GM19035 (cell line): ENCODE measurements around the gene CACNA2D1.
"Not testable (repeated sequence)": the region's sequence is repeated elsewhere in the genome, so short reads cannot be mapped to it uniquely, and the experiment has no call there.

Experiments
- ATAC-seq: cut with Tn5 transposase; IDR thresholded peaks from one replicate; pipeline ENCODE4 v1.9.1; 2021; ENCODE audit not compliant: unreplicated experiment

CACNA2D1 gene

GRCh38 chr7:82053453-82054032, 390.0 kb downstream of the CACNA2D1 start:
- ATAC-seq, result no peak

- no peak for ATAC-seq
Observed at GRCh38 chr7:82051601-82052000, 392.0 kb downstream of the CACNA2D1 start.

DNA sequence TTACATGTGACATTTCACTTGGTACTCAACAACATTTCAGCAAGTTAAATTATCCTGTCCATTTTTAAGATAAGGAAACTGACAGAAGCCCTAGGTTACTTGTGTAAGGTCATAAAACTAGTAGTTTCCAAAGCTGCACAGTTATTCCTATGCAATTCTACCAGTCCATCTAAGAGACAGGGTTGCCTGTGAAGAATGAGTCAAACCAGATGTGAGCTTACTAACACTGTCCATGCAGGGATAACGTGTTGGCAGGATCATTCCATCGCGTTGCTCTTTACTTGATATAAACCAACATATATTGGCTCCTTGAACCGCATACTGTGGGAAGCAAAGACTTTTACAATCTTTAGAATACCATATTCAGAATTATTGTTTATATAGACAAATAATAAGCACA, 392.8 kb downstream of the CACNA2D1 start:
- ATAC-seq, result no peak

- ATAC-seq, result no peak
Observed at GRCh38 chr7:82049891-82050533, 393.6 kb downstream of the CACNA2D1 start.

DNA sequence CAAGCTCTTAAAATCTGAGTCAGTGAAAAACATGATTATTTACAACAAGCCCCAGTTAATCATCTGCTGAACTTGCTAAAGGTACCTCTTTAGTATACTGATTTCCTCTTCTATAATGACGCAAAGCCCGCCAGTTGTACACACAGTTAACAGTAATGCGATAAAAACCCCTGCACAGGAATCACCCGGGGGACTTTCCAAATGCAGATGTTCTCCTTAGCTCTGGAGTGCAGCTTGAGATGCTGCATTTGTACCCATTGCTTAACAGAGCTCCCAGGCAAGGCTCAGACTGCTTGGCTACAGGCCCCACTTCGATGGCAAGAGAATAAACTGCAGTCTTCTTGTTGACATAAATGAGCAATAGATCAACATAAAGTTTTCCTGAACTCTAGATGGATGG, 394.1 kb downstream of the CACNA2D1 start:
- ATAC-seq, result no peak

- ATAC-seq, result peak; percentile 71
Observed at GRCh38 chr7:82044497-82045080, 399.0 kb downstream of the CACNA2D1 start.

- no peak for ATAC-seq
Observed at GRCh38 chr7:82039621-82040020, 404.0 kb downstream of the CACNA2D1 start.

GRCh38 chr7:82036146-82036886, 407.3 kb downstream of the CACNA2D1 start:
- no peak for ATAC-seq

- no peak for ATAC-seq
Observed at GRCh38 chr7:82035456-82035855, 408.1 kb downstream of the CACNA2D1 start.

DNA sequence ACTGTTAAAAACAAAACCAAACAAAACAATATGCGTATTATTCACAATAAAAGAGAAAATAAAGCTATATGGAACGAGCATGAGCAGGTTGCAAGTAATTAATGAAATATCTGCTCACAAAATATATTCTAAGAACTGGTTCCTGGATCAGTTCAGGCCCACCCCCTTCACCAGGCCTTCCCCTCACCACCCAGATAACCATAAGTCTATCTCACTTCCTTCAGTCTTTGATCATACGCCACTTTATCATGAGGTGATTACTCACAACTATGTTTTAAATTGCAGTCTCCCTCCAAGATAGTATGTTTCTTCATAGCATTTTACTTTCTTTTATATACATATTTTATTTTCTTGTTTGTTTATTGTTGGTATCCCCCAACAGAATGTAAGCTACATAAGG, 410.7 kb downstream of the CACNA2D1 start:
- ATAC-seq, result no peak

GRCh38 chr7:82029236-82029913, 414.2 kb downstream of the CACNA2D1 start:
- ATAC-seq, result no peak

DNA sequence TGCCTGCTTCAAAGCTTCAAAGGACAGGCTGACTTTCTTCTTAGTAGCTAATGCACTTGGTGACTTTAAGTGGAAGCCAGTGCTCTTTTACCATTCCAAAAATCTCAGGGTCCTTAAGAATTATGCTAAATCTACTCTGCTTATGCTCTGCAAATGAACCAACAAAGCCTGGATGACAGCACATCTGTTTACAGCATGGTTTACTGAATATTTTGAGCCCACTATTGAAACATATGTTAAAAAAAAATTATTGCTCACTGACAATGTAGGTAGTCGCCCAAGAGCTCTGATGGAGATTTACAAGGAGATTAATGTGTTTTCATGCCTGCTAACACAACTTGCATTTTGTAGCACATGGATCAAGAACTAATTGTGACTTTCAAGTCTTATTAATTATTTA, 415.5 kb downstream of the CACNA2D1 start:
- ATAC-seq, result no peak

- ATAC-seq, result no peak
Observed at GRCh38 chr7:82021713-82022112, 421.9 kb downstream of the CACNA2D1 start.

- ATAC-seq, result no peak
Observed at GRCh38 chr7:82021036-82021435, 422.5 kb downstream of the CACNA2D1 start.

DNA sequence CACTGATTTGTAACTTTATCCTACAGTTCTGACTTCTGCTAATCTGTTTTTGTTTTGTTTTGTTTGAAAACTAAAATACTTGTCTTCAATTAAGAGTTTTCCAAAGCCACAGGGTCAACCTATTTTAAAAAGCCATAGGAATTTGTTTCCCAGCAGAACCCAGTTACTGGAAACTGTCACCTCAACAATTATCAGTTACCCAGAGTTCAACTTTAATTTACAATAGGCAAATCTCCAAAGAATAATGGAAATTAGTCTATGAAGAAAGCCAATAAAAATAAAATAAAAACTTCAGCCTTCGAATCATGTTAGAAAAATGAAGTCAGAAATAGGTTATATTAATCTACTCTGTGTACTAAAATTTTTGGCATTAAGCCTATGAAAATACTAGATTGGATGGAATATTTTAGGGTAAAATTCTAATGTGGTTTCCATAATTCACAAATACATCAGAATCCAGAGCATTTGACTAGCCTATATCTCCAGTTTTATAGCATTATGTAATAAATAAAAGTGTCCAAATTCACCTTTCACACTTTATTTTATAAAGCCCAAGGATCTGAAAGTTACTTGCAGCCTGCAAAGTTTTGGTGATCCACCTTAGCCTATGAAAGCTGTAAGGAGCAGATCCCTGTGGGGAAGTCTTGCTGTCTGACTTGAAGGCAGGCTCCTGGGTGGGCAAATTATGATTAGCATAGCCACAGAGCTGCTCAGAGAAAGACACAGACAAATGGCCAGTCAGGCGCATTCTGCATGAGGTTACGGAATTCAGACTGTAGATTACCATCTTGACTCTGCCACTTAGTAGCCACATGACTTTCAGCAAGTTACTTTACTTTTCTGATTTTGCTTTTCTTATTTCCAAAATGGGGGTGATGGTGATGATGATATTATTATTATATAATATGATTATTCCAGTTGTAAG, 423.8 kb downstream of the CACNA2D1 start:
- ATAC-seq, result no peak

- ATAC-seq, result no peak
Observed at GRCh38 chr7:82018226-82018625, 425.4 kb downstream of the CACNA2D1 start.

DNA sequence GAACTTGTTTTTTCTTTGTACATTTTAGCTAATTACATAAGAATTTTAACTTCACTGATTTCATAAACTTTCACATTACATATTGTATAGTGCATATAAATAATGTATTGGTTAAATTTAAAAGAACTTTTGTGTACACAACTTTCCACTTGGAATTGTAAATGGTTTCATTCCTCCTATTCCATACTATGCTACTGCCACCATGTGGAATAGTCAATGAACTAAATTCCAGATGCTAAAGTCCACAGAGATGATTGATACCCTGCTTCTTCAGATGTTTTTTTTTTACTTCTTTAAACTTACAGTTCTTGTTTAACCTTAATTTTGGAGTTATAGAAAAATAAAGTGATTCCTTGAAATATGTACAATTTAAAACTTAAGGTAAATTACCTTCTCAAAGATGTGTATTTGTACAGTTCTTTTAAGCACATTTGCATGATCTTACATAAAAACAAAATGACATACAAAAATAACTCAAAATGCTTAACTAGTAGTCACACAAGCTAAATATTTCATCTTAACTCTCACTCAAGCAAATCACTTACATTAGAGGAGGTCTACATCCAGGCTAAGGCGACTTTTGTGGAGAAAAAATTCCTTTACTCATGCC, 426.1 kb downstream of the CACNA2D1 start:
- no peak for ATAC-seq

- ATAC-seq, result no peak
Observed at GRCh38 chr7:82015751-82016150, 427.8 kb downstream of the CACNA2D1 start.

GRCh38 chr7:82014574-82014973, 429.0 kb downstream of the CACNA2D1 start:
- ATAC-seq, result not testable (repeated sequence)

- ATAC-seq, result no peak
Observed at GRCh38 chr7:82012453-82012852, 431.1 kb downstream of the CACNA2D1 start.
